Measurements from ENCODE around the gene PHC2. TPM values are rescaled to one million over a fixed set of nuclear protein-coding genes. Genes with fewer than 3 reads are reported as not detected.
A peak's percentile ranks its signal among the peaks of the same experiment; 100 is the strongest.
"Not testable (repeated sequence)": the region's sequence is repeated elsewhere in the genome, so short reads cannot be mapped to it uniquely, and the experiment has no call there.

Gene PHC2
- total RNA-seq, 1 experiment from 2014 or later: 87.9 TPM

DNA sequence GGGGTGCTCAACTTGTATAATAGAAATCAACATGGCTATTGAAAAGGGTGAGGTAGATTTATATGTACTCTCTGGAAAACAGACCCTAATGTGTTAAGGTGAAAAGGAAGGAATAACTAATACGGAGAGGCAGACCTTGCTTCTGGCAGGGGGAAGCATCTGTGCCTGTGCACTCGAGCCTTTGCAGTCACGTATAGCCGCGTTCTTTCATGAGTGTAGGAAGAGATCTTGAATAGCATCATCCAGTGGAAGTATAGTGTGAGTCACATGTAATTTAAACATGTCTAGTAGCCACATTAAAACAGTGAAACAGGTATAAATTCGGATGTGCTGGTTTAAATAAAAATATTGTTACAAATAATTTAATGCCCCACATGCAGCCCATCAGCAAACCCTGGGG lies 112.9 kb downstream of the PHC2 start:
- Histone ChIP-seq H3K4me1 (no peaks in the 10 kb centered on the region), H3K27ac (no peak overlapping the region), H3K36me3 (peaks cover 4% of the 10 kb centered on the region), H3K9me3 (replicated peaks) (no peaks in the 10 kb centered on the region), H3K27me3 (no peaks in the 10 kb centered on the region), H3K4me3 (no peak overlapping the region)
- no peak for DNase-seq

DNA sequence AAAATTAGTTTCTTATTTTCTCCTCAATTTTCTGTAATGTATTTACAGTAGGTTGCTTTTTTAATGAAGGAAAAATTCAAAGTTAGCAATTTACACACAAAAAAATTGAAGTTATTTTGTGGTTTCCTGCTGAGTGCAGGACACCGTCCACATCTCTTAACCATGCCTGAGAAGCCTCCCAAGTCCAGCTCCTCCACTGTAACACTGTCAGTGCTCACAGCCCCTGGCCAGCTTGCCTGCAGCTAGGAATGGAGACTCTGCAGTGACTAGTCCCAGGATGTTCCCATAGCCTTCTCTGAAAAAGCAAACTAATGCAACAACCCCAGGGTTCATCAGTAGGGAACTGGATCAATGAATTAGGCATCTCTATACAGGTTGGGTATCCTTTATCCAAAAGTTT lies 113.5 kb downstream of the PHC2 start:
- Histone ChIP-seq H3K27me3 (no peaks in the 10 kb centered on the region), H3K36me3 (no peaks in the 10 kb centered on the region), H3K27ac (no peak overlapping the region), H3K4me3 (no peak overlapping the region), H3K9me3 (replicated peaks) (no peaks in the 10 kb centered on the region), H3K4me1 (no peaks in the 10 kb centered on the region)
- DNase-seq: no peak

DNA sequence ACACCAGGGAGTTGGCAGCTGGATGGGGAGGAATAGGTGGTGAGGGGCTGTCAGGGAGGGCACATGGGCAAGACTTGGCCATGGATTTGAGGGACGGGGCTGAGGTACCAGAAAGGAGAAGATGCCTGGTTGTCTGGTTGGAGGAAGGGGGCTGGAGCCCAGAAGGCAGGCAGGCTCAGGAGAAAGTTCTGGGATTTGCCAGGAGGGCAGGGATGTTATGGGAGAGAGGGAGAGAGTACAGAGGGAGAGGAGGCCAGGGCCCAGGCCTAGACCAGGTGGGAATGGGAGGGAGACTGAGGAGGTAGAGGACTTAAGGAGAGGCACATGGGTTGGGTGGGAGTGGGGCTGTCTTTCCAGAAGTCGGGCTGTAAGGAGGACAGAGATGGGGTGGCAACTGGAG lies 114.3 kb downstream of the PHC2 start:
- Histone ChIP-seq H3K4me3 (no peak overlapping the region), H3K4me1 (no peaks in the 10 kb centered on the region), H3K27me3 (no peaks in the 10 kb centered on the region), H3K36me3 (no peaks in the 10 kb centered on the region), H3K27ac (no peak overlapping the region), H3K9me3 (replicated peaks) (no peaks in the 10 kb centered on the region)
- DNase-seq: no peak

DNA sequence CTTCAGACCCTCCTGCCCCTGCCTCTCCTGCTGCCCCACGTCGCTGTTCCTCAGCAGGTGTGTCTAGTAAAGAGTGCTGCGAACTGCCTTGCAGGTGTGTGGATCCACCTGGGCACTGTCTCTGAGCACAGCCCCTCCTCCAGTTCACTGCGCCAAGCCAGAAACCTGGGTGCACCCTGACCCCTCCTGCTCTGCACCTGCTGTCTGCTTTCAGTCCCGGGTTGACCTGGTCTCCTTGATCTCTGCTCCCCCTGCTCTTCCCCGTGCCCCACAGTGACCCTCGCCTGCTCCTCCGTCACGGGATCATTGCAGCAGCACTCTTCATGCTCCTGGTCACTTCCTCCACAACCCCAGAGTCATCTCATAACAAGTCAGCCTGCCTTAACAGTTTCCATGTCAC lies 116.5 kb downstream of the PHC2 start:
- no peaks in the 10 kb centered on the region for H3K27me3 ChIP-seq
- no peak overlapping the region for H3K27ac ChIP-seq
- no peak for DNase-seq
- no peaks in the 10 kb centered on the region for H3K36me3 ChIP-seq
- H3K4me1 ChIP-seq: no peaks in the 10 kb centered on the region
- no peak overlapping the region for H3K4me3 ChIP-seq
- H3K9me3 ChIP-seq (replicated peaks): no peaks in the 10 kb centered on the region

DNA sequence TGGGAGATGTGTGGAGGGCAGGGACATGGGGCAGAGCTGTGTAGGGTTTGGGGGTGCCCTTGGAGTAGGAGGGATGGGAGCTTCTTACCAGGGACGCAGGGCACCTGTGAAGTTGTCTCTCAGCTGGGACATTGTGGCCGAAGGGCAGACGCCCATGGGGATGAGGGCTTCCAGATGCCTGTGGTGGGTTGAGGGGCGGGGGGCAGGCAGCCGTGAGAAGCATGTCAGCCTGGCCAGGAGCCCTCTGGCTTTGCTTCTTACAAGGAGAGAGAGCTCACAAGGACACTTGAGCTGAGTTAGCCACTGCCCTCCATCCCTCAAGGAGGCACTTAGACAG lies 118.5 kb downstream of the PHC2 start:
- no peak for DNase-seq
- Histone ChIP-seq H3K27ac (no peak overlapping the region), H3K9me3 (replicated peaks) (no peaks in the 10 kb centered on the region), H3K36me3 (no peaks in the 10 kb centered on the region), H3K4me1 (no peaks in the 10 kb centered on the region), H3K4me3 (no peak overlapping the region), H3K27me3 (no peaks in the 10 kb centered on the region)

DNA sequence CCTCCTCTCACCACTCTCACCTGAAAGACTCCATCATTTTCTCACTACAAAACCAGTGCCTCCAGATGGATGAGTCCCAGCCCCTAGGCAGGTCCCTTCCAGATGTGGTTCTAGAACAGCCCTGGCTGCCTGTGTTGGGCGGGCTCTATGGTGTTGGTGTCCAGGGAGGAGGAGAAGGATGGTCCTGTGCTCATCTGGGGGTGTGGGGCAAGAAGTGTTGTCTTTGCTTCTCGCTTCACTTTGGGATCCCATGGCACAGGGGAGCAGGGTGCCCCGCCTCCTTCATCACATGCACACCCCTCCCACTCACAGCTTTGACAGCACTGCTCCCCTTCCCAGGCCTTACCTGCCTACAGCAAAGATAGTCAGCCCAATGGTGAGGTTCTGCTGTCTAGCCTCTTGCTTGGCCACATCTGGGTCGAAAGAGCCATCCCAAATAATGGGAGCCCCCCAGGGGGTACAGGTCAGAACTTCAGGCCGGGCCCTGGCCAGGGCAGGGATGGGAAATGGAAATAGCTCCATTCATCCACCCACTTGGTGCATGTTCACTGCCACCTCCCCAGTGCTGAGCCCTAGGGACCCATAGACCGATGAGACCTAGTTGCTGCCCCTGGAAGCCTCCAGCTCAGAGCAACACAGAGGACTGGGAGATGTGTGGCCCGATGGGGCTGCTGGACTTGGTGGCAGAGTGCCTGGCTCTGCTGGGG lies 119.0 kb downstream of the PHC2 start:
- Histone ChIP-seq H3K9me3 (replicated peaks) (no peaks in the 10 kb centered on the region), H3K27ac (no peak overlapping the region), H3K4me1 (no peaks in the 10 kb centered on the region), H3K4me3 (no peak overlapping the region), H3K27me3 (no peaks in the 10 kb centered on the region), H3K36me3 (no peaks in the 10 kb centered on the region)
- DNase-seq: no peak

DNA sequence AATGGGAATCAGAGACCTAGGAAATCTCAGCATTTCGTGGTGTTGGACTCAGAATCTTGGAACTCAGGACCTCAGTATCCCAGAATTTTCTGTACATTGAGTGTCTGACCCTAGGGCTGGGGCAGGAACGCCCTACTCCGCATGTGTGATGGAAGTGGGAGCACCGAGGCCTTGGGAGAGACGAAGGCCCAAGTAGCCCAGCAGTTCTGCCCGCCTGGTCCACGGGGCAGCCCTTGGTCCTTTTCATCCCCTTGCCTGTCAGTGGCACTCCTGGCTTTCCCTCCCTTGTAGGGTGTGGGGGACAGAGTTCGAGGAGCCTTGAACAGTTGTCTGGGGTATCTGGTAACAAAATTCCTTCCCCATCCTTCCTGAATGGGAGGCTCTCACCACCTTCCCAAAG lies 120.2 kb downstream of the PHC2 start:
- no peaks in the 10 kb centered on the region for H3K4me1 ChIP-seq
- H3K9me3 ChIP-seq (replicated peaks): no peaks in the 10 kb centered on the region
- no peak for DNase-seq
- no peak overlapping the region for H3K4me3 ChIP-seq
- no peak overlapping the region for H3K27ac ChIP-seq
- no peaks in the 10 kb centered on the region for H3K27me3 ChIP-seq
- no peaks in the 10 kb centered on the region for H3K36me3 ChIP-seq

DNA sequence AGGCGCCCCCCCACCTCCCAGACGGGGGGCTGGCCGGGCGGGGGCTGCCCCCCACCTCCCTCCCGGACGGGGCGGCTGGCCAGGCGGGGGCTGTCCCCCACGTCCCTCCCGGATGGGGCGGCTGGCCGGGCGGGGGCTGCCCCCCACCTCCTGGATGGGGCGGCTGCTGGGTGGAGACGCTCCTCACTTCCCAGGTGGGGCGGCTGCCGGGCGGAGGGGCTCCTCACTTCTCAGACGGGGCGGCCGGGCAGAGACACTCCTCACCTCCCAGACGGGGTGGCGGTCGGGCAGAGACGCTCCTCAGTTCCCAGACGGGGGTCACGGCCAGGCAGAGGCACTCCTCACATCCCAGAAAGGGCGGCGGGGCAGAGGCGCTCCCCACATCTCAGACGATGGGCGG lies 121.5 kb downstream of the PHC2 start:
- H3K4me1 ChIP-seq; H3K9me3 ChIP-seq (replicated peaks); H3K27me3 ChIP-seq; H3K4me3 ChIP-seq; H3K36me3 ChIP-seq; H3K27ac ChIP-seq; DNase-seq: not testable (repeated sequence)

DNA sequence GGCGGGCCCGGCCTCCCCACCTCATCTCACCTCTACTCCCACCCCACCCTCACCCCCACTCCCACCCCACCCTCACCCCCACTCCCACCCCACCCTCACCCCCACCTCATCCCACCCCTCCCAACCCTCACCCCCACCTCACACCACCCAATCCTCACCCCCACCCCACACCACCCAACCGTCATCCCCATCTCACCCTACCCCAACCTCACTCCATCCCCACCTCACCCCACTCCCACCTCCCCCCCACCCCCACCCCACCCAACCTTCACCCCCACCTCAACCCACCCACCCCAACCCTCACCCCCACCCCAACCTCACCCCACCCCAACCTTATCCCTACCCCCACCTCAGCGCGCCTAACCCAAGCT lies 123.4 kb downstream of the PHC2 start:
- DNase-seq: no peak
- H3K9me3 ChIP-seq (replicated peaks): no peaks in the 10 kb centered on the region
- no peaks in the 10 kb centered on the region for H3K36me3 ChIP-seq
- no peak overlapping the region for H3K4me3 ChIP-seq
- H3K4me1 ChIP-seq: peaks cover 10% of the 10 kb centered on the region
- H3K27me3 ChIP-seq: no peaks in the 10 kb centered on the region
- no peak overlapping the region for H3K27ac ChIP-seq

DNA sequence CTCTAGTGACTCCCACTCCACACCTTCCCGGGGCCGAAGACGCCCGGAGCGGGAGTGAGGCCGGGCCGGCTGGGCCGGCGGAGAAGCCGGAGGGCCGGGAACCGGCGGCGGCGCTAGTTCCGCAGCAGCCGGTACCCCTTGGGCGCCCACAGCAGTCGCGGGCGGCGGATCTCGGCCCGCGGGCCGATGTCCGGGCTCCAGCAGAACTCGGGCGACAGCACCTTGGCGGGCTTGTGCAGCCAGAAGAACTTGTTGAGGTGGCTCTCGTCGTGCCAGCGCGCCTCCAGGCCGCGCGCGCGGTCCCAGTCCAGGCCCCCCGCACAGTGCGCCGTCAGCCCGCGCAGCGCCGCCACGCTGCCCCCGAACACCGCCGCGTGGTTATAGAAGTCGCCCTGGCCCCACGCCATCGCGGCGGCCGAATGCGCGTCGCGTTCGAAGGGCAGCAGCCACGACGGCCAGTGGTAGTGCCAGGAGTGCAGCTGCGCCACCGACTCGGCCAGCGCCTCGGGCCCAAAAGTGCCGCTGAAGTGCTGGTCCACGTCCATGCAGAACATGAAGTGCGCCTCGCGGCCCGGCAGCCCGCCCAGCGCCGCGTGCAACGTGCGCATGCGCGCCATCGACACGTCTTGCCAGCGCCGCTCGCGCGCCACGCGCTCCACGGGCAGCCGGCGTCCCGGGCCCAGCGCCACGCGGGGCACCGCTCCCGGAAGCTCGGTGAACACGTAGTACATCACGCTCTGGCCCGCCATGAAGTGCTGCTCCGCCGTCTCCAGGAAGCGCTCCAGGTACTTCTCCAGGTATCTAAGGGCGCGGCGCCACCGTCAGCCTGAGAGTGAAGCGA lies 124.0 kb downstream of the PHC2 start:
- Histone ChIP-seq H3K9me3 (replicated peaks) (no peaks in the 10 kb centered on the region), H3K36me3 (no peaks in the 10 kb centered on the region), H3K4me3 (no peak overlapping the region), H3K27ac (no peak overlapping the region), H3K4me1 (peaks cover 10% of the 10 kb centered on the region), H3K27me3 (no peaks in the 10 kb centered on the region)
- no peak for DNase-seq

DNA sequence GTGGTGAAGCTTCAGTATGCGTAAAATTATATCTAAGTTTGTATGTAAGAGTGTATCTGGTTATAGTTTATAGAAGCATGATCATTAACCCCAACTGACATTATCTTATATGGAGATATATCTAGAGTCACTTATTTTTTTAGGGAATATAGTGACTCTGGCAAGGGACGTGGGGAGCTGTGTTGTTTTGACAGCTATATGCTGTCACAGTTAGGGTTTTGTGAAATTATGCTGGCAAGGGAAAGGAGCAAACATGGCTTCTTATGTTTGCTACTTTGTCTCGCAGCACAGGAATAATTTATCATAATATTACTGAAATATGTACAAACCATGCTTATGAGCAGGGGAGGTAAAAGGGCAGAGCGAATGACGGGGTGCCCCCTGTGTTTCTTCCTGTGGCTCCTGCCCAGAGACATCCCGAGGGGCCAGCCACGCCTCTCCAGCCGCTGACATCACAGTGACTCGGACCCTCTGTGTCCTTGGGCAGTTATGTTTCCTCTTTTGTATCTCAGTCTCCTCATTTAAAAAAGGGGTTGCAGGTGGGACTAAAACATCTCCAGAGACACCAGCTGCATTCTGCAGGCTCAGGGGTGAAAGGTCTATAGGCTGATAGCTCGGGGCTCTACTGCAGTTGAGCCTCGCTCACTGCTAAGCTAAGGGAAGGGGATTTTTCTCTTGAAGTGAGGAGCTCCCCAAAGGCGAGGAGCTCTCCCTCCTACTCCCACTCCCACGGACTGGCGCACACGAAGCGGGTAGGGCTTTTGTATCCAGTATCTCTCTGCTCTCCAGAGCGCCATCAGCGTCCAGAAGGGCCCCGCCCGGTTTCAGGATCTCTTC lies 124.9 kb downstream of the PHC2 start:
- Histone ChIP-seq H3K4me3 (no peak overlapping the region), H3K27me3 (no peaks in the 10 kb centered on the region), H3K4me1 (peaks cover 10% of the 10 kb centered on the region), H3K36me3 (no peaks in the 10 kb centered on the region), H3K27ac (no peak overlapping the region), H3K9me3 (replicated peaks) (no peaks in the 10 kb centered on the region)
- no peak for DNase-seq

DNA sequence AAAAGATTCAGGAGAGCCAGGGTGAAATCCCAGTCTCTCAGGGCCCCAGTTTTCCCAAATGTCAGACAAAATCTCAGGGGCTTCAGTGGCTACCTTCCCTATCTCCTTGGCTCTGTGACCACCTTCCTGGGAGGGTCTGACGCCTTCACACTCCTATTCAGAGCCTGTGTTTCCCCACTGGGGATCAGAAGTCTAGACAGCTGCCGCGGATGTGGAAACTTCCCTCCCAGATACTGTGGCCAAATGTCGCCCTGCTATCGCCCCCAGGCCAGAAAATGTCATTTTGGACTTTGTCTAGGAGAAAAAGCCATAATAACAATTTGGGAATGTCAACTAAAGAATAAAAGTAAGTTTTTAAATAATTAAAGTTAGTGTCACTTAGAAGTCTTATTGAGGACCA lies 125.9 kb downstream of the PHC2 start:
- H3K27ac ChIP-seq: no peak overlapping the region
- H3K4me3 ChIP-seq: no peak overlapping the region
- peak; percentile 49 to 67 for DNase-seq
- no peaks in the 10 kb centered on the region for H3K27me3 ChIP-seq
- H3K4me1 ChIP-seq: peaks cover 10% of the 10 kb centered on the region
- no peaks in the 10 kb centered on the region for H3K9me3 ChIP-seq (replicated peaks)
- H3K36me3 ChIP-seq: 0 out of 2 replicates have a peak, but pooled peaks cover 3% of the 10 kb centered on the region

DNA sequence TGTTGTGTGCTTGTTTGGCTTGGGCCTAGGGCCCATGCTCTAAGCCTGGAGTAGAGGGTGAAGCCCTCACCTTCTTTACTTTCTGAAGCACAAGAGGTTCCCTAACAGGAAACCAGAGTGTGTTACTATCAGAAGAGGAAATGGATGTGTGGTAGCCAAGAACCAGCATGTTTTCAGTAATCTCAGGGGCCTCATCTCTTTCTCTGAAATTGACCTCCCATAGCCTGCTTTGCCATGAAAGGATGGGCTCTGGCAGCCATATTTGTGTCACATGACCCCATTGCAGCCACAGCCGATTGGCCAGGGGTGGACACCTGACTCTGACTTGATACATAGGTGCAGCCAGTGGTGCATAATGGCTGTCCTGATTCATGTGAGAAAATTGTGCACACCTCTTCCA lies 128.6 kb downstream of the PHC2 start:
- Histone ChIP-seq H3K4me1 (peaks cover 10% of the 10 kb centered on the region), H3K27ac (no peak overlapping the region), H3K4me3 (no peak overlapping the region), H3K9me3 (replicated peaks) (no peaks in the 10 kb centered on the region), H3K27me3 (no peaks in the 10 kb centered on the region), H3K36me3 (peaks cover 6% of the 10 kb centered on the region)
- peak in 1 of 2 experiments; percentile 39 for DNase-seq

DNA sequence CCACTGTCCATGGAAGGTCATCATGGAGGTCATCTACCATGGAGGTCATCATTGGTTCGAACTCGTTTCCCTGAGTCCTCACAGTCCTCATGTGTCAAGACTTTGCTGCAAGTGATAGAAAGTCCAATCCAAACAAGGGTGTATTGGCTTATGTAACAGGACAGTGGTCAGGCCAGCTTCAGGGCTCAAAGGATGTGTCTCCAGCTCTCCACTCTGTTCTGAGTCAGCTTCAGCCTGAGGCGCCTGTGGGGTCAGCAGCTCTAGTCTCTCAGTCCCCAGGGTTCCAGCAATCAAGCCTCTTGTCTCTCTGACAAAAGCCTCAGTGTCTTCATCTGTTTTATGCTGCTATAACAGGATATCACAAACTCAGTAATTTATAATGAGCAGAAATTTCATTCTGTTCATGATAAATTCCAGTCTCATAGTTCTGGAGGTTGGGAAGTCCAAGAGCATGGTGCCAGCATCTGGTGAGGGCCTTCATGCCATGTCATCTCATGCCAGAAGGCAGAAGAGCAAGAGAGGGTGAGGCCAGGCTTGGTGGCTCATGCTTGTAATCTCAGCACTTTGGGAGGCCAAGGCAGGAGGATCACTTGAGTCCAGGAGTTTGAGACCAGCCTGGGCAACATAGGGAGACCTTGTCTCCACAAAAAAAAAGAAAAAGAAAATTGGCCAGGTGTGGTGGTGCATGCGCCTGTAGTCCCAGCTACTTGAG lies 129.5 kb downstream of the PHC2 start:
- H3K36me3 ChIP-seq: peaks cover 6% of the 10 kb centered on the region
- H3K9me3 ChIP-seq (replicated peaks): no peaks in the 10 kb centered on the region
- H3K27me3 ChIP-seq: no peaks in the 10 kb centered on the region
- H3K27ac ChIP-seq: no peak overlapping the region
- no peak overlapping the region for H3K4me3 ChIP-seq
- DNase-seq: no peak
- H3K4me1 ChIP-seq: peaks cover 10% of the 10 kb centered on the region

DNA sequence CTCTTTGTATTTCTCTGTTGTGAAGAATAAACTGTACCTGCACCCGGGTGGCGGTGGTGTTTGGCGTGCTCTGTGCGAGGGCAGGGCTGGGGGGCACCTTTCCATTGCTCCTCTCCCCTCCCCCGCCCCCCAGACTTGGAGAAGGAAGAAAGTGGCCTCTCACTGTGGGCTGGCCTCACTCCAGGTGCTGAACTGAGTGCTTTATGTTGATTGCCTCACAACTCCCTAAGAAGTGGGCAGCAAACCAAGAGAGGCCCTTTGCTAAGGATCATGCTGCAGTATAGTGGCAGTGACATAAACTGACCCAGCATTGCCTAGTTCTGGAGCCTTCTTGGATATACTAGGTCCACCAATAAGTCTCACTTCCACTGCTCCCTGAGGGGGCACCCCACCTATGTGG lies 130.2 kb downstream of the PHC2 start:
- no peak overlapping the region for H3K27ac ChIP-seq
- H3K4me1 ChIP-seq: peaks cover 10% of the 10 kb centered on the region
- no peaks in the 10 kb centered on the region for H3K27me3 ChIP-seq
- no peak for DNase-seq
- peaks cover 12% of the 10 kb centered on the region for H3K36me3 ChIP-seq
- no peaks in the 10 kb centered on the region for H3K9me3 ChIP-seq (replicated peaks)
- H3K4me3 ChIP-seq: no peak overlapping the region
